ENCODE results near the gene PTPRT. TPM values are rescaled to one million over a fixed set of nuclear protein-coding genes. Genes with fewer than 3 reads are reported as not detected.

The PTPRT gene
- total RNA-seq, 2 experiments from 2014 or later = not detected

DNA sequence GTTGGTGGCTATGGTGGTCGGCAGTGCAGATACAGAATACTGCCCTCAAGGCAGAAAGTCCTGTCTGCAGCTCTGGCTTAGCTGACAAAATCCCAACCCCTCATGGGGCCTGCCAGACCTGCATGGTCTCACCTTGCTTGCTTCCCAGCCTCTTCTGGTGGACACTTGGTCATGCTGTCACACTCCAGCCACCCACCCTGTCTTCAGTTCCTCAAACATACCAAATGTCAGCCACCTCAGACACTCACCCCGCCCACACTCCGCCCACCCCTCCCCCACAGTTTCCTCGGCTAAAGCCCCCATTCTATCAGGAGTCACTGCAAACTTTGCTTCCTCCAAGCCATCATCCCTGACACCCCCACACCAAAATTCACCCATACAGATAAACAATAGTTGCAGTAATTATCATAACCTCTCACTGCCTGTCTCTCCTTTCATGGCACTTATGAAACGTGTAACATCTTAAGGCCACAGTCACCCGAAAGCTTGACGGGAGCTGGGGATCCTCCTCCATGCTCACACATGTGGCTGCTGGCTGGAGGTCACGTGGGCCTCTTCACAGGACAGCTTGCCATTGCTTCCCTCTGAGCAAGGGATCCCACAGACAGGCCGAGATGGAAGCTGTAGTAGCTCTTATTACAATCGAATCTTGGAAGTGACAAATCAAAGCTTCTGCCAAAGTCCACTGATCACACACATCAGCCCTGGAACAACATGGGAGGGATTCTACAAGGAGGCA lies 202.2 kb downstream of the PTPRT start:
- CTCF ChIA-PET = no interaction called here
- intact Hi-C loops (cut with micrococcal nuclease) = no loop called here
- DNase-seq (no peak), ATAC-seq (no peak)
- Mint-ChIP-seq H3K4me3 (no peak overlapping the region), H3K27ac (no peak overlapping the region), H3K36me3 (ENCODE audit: low read depth) (no peaks in the 10 kb centered on the region), H3K27me3 (no peaks in the 10 kb centered on the region), H3K9me3 (no peaks in the 10 kb centered on the region), H3K4me1 (ENCODE audit: low read depth) (no peaks in the 10 kb centered on the region)
- POLR2A ChIA-PET = no interaction called here
- TF ChIP-seq, protein P1, sequence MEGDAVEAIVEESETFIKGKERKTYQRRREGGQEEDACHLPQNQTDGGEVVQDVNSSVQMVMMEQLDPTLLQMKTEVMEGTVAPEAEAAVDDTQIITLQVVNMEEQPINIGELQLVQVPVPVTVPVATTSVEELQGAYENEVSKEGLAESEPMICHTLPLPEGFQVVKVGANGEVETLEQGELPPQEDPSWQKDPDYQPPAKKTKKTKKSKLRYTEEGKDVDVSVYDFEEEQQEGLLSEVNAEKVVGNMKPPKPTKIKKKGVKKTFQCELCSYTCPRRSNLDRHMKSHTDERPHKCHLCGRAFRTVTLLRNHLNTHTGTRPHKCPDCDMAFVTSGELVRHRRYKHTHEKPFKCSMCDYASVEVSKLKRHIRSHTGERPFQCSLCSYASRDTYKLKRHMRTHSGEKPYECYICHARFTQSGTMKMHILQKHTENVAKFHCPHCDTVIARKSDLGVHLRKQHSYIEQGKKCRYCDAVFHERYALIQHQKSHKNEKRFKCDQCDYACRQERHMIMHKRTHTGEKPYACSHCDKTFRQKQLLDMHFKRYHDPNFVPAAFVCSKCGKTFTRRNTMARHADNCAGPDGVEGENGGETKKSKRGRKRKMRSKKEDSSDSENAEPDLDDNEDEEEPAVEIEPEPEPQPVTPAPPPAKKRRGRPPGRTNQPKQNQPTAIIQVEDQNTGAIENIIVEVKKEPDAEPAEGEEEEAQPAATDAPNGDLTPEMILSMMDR (IDR thresholded peaks at IDR 0.05) = no peak

DNA sequence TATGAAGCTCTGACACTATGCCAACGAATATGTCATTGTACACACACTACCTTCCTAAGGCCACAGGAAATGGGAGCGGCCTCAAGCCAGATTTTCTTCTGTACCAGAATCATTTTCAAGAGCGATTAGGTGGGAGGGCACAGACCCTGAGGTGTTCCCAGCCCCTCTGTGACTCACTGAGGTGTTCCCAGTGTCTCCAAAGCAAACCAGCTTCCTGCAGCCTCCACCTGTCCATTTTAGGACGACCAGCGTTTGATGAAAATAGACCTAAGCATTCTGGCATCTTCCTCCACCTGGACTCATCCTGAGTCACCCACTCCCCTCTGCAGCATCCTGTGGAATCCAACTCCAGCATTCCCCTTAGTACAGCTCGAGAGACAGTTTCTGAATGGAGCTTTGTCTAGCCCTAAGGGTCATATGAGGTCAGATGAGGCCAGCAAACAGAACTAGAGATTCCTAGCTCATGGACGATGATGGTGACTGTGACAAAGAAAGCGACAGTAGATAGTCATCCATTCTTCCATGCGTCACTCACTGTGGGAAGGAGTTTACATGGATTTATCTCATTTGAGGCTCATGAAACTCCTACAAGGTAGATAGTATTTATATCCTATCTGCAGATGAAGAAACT lies 203.4 kb downstream of the PTPRT start:
- H3K27ac Mint-ChIP-seq = no peak overlapping the region
- no peaks in the 10 kb centered on the region for H3K27me3 Mint-ChIP-seq
- intact Hi-C loops (cut with micrococcal nuclease) = no loop called here
- no peak overlapping the region for H3K4me3 Mint-ChIP-seq
- no peaks in the 10 kb centered on the region for H3K4me1 Mint-ChIP-seq (ENCODE audit: low read depth)
- DNase-seq = no peak
- no peak for ATAC-seq
- TF ChIP-seq, protein P1 (IDR thresholded peaks at IDR 0.05) = no peak
- ChIA-PET POLR2A (no interaction called here), CTCF (no interaction called here)
- no peaks in the 10 kb centered on the region for H3K9me3 Mint-ChIP-seq
- no peaks in the 10 kb centered on the region for H3K36me3 Mint-ChIP-seq (ENCODE audit: low read depth)

DNA sequence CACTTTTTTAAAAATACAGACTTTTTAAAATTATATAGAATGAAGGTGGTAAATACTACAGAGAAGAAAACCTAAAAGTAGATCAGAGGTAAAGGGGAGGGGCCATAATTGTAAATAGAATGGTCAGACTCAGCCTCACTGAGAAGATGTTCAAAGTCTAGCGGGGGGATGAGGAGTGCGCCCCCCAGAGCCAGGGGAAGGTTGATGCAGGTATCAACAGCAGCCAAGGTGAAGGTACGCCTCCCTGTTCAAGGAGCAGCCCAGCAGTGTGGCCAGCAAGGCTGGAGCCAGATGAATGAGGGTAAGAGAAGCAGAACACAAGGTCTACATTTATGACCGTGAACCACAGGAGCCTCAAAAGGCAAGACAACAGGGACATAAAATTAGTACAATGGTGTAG lies 204.1 kb downstream of the PTPRT start:
- TF ChIP-seq, protein P1 (IDR thresholded peaks at IDR 0.05) = no peak
- ChIA-PET CTCF (no interaction called here), POLR2A (no interaction called here)
- Mint-ChIP-seq H3K9me3 (no peaks in the 10 kb centered on the region), H3K27ac (no peak overlapping the region), H3K36me3 (ENCODE audit: low read depth) (no peaks in the 10 kb centered on the region), H3K27me3 (no peaks in the 10 kb centered on the region), H3K4me3 (no peak overlapping the region), H3K4me1 (ENCODE audit: low read depth) (no peaks in the 10 kb centered on the region)
- ATAC-seq (no peak), DNase-seq (no peak)
- intact Hi-C loops (cut with micrococcal nuclease) = no loop called here

DNA sequence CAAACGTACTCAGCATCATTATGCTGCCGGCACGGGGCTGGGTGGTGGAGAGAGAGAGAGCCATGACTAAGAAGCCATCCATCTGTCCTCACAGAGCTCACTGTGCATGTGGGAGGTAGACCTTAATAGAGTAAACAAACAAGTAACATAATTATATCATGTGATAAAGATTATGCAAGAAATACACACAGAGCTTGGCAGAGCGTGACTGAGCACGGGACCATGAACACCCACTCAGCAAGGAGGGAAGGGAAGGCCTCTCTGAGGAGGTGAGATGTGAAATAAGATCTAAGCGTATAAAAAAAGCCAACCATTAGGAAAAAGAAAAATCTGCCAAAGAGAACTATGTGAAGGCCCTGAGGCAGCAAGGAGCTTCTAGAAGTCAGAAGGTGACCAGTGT lies 207.5 kb downstream of the PTPRT start:
- Mint-ChIP-seq H3K4me3 (no peak overlapping the region), H3K4me1 (ENCODE audit: low read depth) (no peaks in the 10 kb centered on the region), H3K36me3 (ENCODE audit: low read depth) (no peaks in the 10 kb centered on the region), H3K27me3 (peaks cover 2% of the 10 kb centered on the region), H3K9me3 (no peaks in the 10 kb centered on the region), H3K27ac (no peak overlapping the region)
- ChIA-PET CTCF (no interaction called here), POLR2A (no interaction called here)
- ATAC-seq = no peak
- TF ChIP-seq, protein P1 (IDR thresholded peaks at IDR 0.05) = no peak
- no peak for DNase-seq
- intact Hi-C loops (cut with micrococcal nuclease) = no loop called here

DNA sequence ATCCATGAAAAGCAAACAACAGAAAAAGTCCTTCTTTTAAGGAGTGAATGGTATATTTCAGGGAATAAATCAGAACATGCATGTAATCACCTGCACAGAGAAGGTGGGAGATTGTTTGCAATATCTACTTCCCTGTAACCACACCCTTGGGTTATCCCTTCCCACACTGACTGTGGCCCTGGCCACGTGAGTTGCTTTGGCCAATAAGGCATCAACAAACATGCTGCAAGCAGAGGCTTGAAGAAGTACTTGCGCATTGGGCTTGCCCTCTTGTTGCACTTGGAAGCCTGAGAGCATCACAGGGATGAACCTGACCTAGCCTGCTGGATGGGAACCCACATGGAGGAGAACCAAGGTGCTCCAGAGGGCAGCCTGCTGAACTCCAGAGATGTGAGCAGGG lies 208.5 kb downstream of the PTPRT start:
- peaks cover 1% of the 10 kb centered on the region for H3K9me3 Mint-ChIP-seq
- POLR2A ChIA-PET = no interaction called here
- ATAC-seq (no peak), DNase-seq (no peak)
- H3K27me3 Mint-ChIP-seq = peaks cover 2% of the 10 kb centered on the region
- H3K27ac Mint-ChIP-seq = no peak overlapping the region
- intact Hi-C loops (cut with micrococcal nuclease) = no loop called here
- CTCF ChIA-PET = no interaction called here
- H3K36me3 Mint-ChIP-seq (ENCODE audit: low read depth) = no peaks in the 10 kb centered on the region
- H3K4me1 Mint-ChIP-seq (ENCODE audit: low read depth) = no peaks in the 10 kb centered on the region
- no peak overlapping the region for H3K4me3 Mint-ChIP-seq
- TF ChIP-seq, protein P1 (IDR thresholded peaks at IDR 0.05) = no peak

Measured in activated CD8-positive, alpha-beta T cell treated with anti-CD3 and anti-CD28 coated beads for 36 hours (primary cell).